ENCODE data around the gene TMED7. TPM values are rescaled to one million over a fixed set of nuclear protein-coding genes. Genes with fewer than 3 reads are reported as not detected.

The TMED7 gene
- total RNA-seq, 1 donor from 2014 or later, result 44.0 TPM

DNA sequence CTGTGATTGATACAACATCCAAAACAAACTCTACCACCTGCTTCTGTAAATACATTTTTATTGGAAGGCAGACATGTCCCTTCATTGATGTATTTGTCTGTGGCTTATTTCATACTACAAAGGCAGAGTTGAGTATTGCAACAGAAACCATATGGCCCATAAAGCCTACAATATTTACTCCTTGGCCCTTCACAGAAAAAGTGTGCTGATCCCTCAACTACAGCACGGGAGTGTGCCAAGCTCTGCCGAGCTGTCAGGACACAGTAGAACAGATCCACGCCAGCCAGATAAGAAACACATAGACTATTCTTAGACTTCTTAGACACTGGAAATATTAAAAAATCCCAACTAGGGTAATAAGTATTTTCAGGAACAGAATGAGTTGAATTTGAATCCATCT, 36.8 kb downstream of the TMED7 start:
- intact Hi-C loops (cut with micrococcal nuclease), result loop anchor here (5.0 kb wide), 2 partner anchors 212 to 478 kb away; no protein-coding TSS in a partner anchor
- Mint-ChIP-seq H3K27me3 (ENCODE audit: insufficient read depth) (peaks cover 3% of the 10 kb centered on the region), H3K36me3 (ENCODE audit: low read depth) (peaks cover 2% of the 10 kb centered on the region), H3K4me1 (ENCODE audit: low read depth) (peaks cover 6% of the 10 kb centered on the region), H3K9me3 (no peaks in the 10 kb centered on the region), H3K27ac (no peak overlapping the region), H3K4me3 (no peak overlapping the region)
- DNase-seq (ENCODE audit: low spot score), result no peak

DNA sequence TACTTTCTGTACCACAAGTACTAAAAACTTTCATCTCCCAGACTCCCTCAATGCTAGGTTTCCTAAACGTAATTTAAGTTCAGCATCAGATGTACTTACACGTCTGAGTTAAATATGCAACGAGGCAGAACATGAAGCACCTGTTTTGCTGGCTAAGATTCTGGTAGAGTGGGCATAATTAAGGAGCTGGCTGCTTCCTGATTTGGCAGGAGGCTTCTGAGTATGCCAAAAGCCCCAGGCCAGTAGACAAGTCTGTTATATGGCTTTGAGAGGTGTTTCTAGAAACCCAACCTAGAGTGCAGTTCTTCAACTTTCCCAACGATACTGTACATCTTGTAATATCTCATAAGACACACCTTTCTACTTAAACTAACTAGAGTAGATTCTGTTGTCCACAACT, 37.2 kb downstream of the TMED7 start:
- intact Hi-C loops (cut with micrococcal nuclease), result loop anchor here (5.0 kb wide), 2 partner anchors 211 to 479 kb away; no protein-coding TSS in a partner anchor
- peaks cover 3% of the 10 kb centered on the region for H3K27me3 Mint-ChIP-seq (ENCODE audit: insufficient read depth)
- no peak for DNase-seq (ENCODE audit: low spot score)

DNA sequence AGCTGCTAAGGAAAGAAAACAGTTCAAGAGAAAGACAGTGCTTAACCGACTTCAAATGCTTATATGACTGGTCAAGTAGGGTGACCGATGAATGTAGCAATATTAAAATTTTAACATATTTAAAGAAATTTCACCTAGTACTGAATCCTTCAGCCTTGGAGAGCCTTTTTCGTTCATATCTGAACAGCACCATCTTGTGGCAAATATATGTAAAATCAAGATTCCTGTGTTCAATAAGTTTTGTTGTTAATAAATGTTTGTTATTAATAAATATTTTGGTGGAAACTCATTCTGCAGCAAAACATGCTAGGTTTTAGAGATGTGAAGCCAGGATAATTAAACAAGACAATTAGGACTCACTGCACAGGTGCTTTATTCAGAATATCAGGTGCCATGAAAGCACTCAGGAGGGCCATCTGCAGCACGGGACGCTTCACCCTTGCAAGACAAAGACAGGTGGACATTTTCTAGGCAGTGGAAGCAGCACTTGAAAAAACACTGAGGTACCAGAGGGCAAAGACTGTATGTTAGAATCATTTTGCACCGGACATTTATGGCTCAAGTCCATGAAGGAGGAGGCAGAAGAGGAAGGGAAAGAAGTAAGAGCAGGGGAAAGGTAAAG, 39.2 kb downstream of the TMED7 start:
- Mint-ChIP-seq H3K4me3 (no peak overlapping the region), H3K9me3 (no peaks in the 10 kb centered on the region), H3K27ac (no peak overlapping the region), H3K4me1 (ENCODE audit: low read depth) (peaks cover 2% of the 10 kb centered on the region), H3K27me3 (ENCODE audit: insufficient read depth) (peaks cover 2% of the 10 kb centered on the region), H3K36me3 (ENCODE audit: low read depth) (peaks cover 2% of the 10 kb centered on the region)
- no peak for DNase-seq (ENCODE audit: low spot score)
- intact Hi-C loops (cut with micrococcal nuclease), result loop anchor here (1.0 to 5.0 kb wide), 6 partner anchors 14 to 488 kb away; no protein-coding TSS in a partner anchor

More for the DNA sequence above, 37.2 kb downstream of the TMED7 start:
- peaks cover 6% of the 10 kb centered on the region for H3K4me1 Mint-ChIP-seq (ENCODE audit: low read depth)
- no peak overlapping the region for H3K4me3 Mint-ChIP-seq
- no peak overlapping the region for H3K27ac Mint-ChIP-seq
- peaks cover 2% of the 10 kb centered on the region for H3K36me3 Mint-ChIP-seq (ENCODE audit: low read depth)
- no peaks in the 10 kb centered on the region for H3K9me3 Mint-ChIP-seq

DNA sequence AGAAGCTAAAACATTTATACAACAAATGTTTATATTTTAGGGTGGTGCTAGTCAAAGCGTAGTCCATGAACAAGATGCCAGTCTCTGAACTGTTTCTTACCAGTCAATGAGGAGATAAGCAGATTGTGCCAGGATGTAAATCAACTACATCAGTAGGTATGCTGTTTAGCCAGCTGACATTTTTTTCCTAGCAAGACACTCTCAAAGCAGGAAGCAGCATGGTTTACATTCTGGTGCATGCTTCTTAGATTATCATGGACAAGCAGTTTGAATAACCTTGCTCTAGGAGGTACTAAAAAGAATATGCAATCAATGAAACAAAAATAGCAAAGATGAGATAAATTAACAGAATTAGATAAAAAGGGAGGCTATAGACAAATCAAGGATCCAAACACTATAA, 40.6 kb downstream of the TMED7 start:
- DNase-seq (ENCODE audit: low spot score), result no peak
- H3K9me3 Mint-ChIP-seq, result no peaks in the 10 kb centered on the region
- no peak overlapping the region for H3K27ac Mint-ChIP-seq
- H3K27me3 Mint-ChIP-seq (ENCODE audit: insufficient read depth), result no peaks in the 10 kb centered on the region
- H3K4me3 Mint-ChIP-seq, result no peak overlapping the region
- H3K36me3 Mint-ChIP-seq (ENCODE audit: low read depth), result peaks cover 5% of the 10 kb centered on the region
- intact Hi-C loops (cut with micrococcal nuclease), result loop anchor here (5.0 kb wide), 2 partner anchors 208 to 482 kb away; no protein-coding TSS in a partner anchor
- H3K4me1 Mint-ChIP-seq (ENCODE audit: low read depth), result no peaks in the 10 kb centered on the region

DNA sequence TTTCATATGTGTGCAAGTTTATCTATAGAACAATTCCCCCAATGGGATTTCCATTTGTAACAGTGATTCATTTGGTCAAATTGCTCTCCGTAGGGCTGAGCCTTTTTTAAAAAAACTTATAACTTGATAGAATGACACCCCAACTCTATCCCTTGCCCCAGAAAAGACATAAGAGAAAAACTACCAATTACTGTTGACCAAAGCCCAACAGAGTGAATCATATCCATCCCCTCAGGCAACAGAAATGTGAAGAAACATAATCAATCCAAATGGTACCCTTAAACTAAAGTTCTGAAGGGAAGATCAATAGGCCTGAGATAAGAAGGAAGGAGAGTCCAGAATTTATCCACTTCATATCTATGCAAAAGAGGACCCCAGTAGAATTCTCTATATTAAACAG, 41.3 kb downstream of the TMED7 start:
- Mint-ChIP-seq H3K27ac (no peak overlapping the region), H3K9me3 (no peaks in the 10 kb centered on the region), H3K4me3 (no peak overlapping the region), H3K27me3 (ENCODE audit: insufficient read depth) (no peaks in the 10 kb centered on the region), H3K4me1 (ENCODE audit: low read depth) (no peaks in the 10 kb centered on the region), H3K36me3 (ENCODE audit: low read depth) (peaks cover 5% of the 10 kb centered on the region)
- no peak for DNase-seq (ENCODE audit: low spot score)
- intact Hi-C loops (cut with micrococcal nuclease), result no loop called here

DNA sequence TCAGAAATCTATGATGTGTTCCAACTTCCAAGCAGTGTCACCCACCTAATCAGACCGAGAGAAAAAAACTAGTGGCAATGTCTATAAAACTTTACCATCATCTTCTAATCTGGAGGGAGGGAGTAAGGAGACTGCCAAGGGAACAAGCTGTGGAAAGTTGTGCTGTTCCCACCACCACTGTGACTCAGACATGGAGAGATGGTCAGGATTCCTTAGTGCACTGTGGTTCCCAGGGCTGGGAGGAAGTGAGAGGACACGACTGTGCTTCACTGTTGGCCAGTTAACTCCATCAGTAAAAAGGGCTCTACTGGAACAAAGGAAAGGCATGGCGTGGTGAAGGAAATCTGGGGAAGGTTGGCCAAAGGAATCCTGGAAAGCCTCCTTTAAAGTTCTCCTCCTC, 42.4 kb downstream of the TMED7 start:
- Mint-ChIP-seq H3K4me1 (ENCODE audit: low read depth) (no peaks in the 10 kb centered on the region), H3K27ac (no peak overlapping the region), H3K27me3 (ENCODE audit: insufficient read depth) (no peaks in the 10 kb centered on the region), H3K4me3 (no peak overlapping the region), H3K9me3 (no peaks in the 10 kb centered on the region), H3K36me3 (ENCODE audit: low read depth) (peaks cover 5% of the 10 kb centered on the region)
- DNase-seq (ENCODE audit: low spot score), result no peak
- intact Hi-C loops (cut with micrococcal nuclease), result no loop called here

DNA sequence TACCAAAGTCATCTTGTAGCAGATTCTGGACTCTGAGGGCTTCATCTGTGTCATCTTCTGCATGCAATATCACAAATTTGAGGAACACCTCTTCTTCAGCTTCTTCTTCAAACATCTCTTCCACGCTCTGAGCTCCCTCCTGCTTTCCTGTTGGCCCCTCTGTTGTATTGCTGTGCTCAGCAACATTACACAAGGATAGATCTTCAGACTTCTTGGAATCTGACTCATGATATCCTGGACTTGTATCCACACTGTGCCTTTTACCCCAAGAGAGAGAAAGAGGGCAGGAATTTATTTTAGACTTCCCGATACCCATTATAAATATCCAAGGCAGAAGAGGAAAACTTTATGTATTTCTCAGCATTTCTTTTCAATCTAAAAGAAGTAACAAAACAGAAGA, 44.9 kb downstream of the TMED7 start:
- intact Hi-C loops (cut with micrococcal nuclease), result no loop called here
- Mint-ChIP-seq H3K27me3 (ENCODE audit: insufficient read depth) (no peaks in the 10 kb centered on the region), H3K36me3 (ENCODE audit: low read depth) (peaks cover 5% of the 10 kb centered on the region), H3K4me3 (no peak overlapping the region), H3K9me3 (no peaks in the 10 kb centered on the region), H3K4me1 (ENCODE audit: low read depth) (no peaks in the 10 kb centered on the region), H3K27ac (no peak overlapping the region)
- DNase-seq (ENCODE audit: low spot score), result no peak

DNA sequence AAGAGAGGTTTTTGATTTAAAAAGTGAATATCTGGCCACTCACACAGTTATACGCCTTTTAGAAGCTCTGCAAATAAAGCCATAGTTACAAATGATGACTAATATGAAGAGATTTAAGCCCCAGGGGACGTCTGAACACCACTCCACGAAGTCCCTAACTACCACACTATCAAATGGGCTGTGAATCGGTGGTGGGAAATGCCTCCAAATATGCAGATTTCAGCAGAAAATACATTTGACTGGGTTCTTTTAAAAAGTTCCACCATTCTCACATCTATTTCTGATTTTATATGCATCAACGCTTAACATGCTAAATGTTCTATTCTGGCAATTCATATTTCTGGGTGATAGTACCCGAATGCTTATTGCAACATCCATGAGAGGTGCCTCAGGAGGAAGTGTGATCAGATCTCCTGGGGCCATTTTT, 46.1 kb downstream of the TMED7 start:
- H3K27ac Mint-ChIP-seq, result no peak overlapping the region
- H3K4me1 Mint-ChIP-seq (ENCODE audit: low read depth), result no peaks in the 10 kb centered on the region
- H3K4me3 Mint-ChIP-seq, result no peak overlapping the region
- no peaks in the 10 kb centered on the region for H3K9me3 Mint-ChIP-seq
- peaks cover 5% of the 10 kb centered on the region for H3K36me3 Mint-ChIP-seq (ENCODE audit: low read depth)
- no peak for DNase-seq (ENCODE audit: low spot score)
- intact Hi-C loops (cut with micrococcal nuclease), result loop anchor here (10.0 kb wide), 1 partner anchor 1965 kb away; no protein-coding TSS in a partner anchor
- no peaks in the 10 kb centered on the region for H3K27me3 Mint-ChIP-seq (ENCODE audit: insufficient read depth)

DNA sequence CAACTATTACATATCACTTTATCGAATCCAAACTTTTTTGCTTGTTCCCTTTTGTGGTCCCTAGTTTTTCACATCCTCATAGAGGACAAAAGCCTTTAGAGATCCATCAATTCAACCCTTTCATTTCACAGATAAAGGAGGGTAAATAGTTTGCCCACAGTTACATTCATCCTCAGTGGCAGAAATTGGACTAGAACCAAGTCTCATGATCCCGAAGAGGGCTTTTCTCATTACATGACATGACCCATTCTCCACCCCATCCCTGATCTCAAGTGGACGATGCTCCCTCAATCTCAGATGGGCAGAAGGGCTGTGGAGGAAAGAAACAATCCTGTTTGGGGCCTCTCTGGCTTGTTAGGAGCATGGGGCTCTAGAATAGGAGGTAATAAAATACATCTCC, 46.6 kb downstream of the TMED7 start:
- H3K4me3 Mint-ChIP-seq, result no peak overlapping the region
- H3K27me3 Mint-ChIP-seq (ENCODE audit: insufficient read depth), result no peaks in the 10 kb centered on the region
- H3K9me3 Mint-ChIP-seq, result no peaks in the 10 kb centered on the region
- H3K36me3 Mint-ChIP-seq (ENCODE audit: low read depth), result peaks cover 5% of the 10 kb centered on the region
- intact Hi-C loops (cut with micrococcal nuclease), result loop anchor here (10.0 kb wide), 1 partner anchor 1964 kb away; no protein-coding TSS in a partner anchor
- H3K27ac Mint-ChIP-seq, result no peak overlapping the region
- DNase-seq (ENCODE audit: low spot score), result no peak
- H3K4me1 Mint-ChIP-seq (ENCODE audit: low read depth), result no peaks in the 10 kb centered on the region

DNA sequence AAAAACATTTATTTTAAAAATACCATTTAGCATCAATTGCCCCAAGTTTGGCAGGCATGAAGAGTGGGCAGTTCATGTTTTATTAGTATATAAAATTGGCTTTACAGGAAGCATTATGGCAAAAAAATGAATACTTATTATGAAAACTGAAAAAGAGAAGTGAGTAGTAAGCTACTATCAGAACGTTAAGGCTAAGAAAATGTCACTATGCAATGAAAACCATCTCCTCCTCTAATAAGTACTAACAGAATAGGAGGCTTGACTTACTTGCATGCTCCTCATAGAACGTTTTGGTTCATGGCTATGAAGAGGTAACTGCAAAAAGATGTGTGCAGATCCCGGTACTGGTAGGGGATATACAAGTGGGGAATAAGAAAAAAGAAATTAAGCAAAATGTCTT, 47.2 kb downstream of the TMED7 start:
- H3K4me1 Mint-ChIP-seq (ENCODE audit: low read depth), result no peaks in the 10 kb centered on the region
- intact Hi-C loops (cut with micrococcal nuclease), result loop anchor here (10.0 kb wide), 1 partner anchor 1964 kb away; no protein-coding TSS in a partner anchor
- no peak overlapping the region for H3K4me3 Mint-ChIP-seq
- no peak for DNase-seq (ENCODE audit: low spot score)
- no peak overlapping the region for H3K27ac Mint-ChIP-seq
- peaks cover 5% of the 10 kb centered on the region for H3K36me3 Mint-ChIP-seq (ENCODE audit: low read depth)
- H3K27me3 Mint-ChIP-seq (ENCODE audit: insufficient read depth), result peaks cover 2% of the 10 kb centered on the region
- H3K9me3 Mint-ChIP-seq, result no peaks in the 10 kb centered on the region

DNA sequence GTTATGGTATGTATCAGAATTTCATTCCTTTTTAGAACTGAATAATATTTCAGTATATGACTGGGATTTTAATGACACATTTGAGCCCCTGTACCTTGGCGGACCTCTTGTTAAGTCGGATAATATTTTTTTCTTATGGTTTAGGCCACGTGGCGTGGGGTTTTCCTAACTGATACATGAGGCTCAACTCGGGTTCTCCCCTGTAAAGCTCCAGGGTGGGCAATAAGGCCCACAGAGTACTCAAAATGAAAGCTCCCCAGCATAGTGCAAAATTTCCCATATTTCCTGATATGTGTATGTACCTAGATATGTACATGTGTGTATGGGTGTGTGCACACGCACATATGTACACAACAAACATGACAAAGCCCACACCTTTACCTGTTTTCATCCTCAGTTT, 48.1 kb downstream of the TMED7 start:
- intact Hi-C loops (cut with micrococcal nuclease), result loop anchor here (10.0 kb wide), 1 partner anchor 1963 kb away; no protein-coding TSS in a partner anchor
- no peaks in the 10 kb centered on the region for H3K9me3 Mint-ChIP-seq
- DNase-seq (ENCODE audit: low spot score), result no peak
- H3K4me3 Mint-ChIP-seq, result no peak overlapping the region
- peaks cover 5% of the 10 kb centered on the region for H3K36me3 Mint-ChIP-seq (ENCODE audit: low read depth)
- H3K27me3 Mint-ChIP-seq (ENCODE audit: insufficient read depth), result peaks cover 3% of the 10 kb centered on the region
- H3K4me1 Mint-ChIP-seq (ENCODE audit: low read depth), result no peaks in the 10 kb centered on the region
- no peak overlapping the region for H3K27ac Mint-ChIP-seq

DNA sequence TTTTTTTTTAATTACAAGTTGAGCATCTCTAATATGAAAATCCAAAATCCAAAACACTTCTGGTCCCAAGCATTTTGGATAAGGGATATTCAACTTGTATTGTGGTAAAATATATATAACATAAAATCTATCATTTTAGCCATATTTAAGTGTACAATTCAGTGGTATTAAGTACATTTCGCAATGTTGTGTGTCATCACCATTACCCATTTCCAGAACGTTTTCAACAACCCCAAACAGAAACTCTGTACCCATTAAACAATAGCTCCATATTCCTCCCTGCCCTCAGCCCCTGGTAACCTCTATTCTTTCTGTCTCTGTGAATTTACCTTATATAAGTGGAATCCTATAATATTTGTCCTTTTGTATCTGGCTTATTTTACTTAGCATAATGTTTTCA, 48.5 kb downstream of the TMED7 start:
- no peaks in the 10 kb centered on the region for H3K4me1 Mint-ChIP-seq (ENCODE audit: low read depth)
- H3K9me3 Mint-ChIP-seq, result no peaks in the 10 kb centered on the region
- H3K4me3 Mint-ChIP-seq, result no peak overlapping the region
- H3K36me3 Mint-ChIP-seq (ENCODE audit: low read depth), result peaks cover 5% of the 10 kb centered on the region
- H3K27ac Mint-ChIP-seq, result no peak overlapping the region
- peaks cover 3% of the 10 kb centered on the region for H3K27me3 Mint-ChIP-seq (ENCODE audit: insufficient read depth)
- no peak for DNase-seq (ENCODE audit: low spot score)
- intact Hi-C loops (cut with micrococcal nuclease), result loop anchor here (10.0 kb wide), 1 partner anchor 1963 kb away; no protein-coding TSS in a partner anchor

DNA sequence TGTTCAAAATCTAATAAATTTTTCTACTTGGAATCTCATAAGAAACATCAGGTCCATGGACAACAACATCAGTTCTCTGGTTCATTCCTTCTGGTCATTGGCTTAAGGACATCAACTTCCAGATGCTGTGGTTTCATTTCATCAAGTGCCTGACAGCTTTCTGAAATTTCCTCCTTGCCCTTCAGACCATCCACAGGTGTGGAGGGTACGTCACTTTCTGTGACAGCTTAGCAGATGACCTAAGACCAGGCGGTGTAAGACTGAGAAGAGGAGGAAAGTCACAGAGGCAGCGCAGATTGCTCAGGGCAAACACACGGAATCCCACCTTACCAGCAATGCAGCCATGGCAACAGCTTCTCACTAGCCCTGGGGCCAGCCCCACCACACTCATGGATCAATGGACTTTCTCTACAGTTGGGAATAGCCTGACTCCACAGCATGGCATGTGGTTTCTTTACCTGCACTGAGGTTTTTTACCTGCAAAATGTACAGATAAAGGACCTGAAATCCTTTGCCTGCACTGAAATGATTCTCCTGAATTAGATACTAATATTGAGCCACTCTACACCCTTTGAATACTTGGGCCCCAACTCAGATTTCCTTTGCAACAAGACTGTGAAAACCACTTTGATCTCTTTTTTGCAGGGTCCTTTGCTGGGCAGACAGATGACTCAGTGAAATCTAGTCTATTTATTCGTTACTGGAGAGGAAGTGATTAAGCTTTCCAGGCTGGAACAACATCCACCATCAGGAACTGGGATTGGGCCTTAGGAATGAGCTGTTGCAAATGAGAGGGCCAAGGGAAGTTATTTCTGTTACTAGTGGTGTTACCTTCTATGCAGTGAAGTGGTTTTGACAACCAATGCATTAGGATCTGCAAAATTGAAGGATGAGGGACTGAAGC, 50.4 kb downstream of the TMED7 start:
- DNase-seq (ENCODE audit: low spot score), result no peak
- no peak overlapping the region for H3K4me3 Mint-ChIP-seq
- H3K9me3 Mint-ChIP-seq, result no peaks in the 10 kb centered on the region
- peaks cover 3% of the 10 kb centered on the region for H3K27me3 Mint-ChIP-seq (ENCODE audit: insufficient read depth)
- no peaks in the 10 kb centered on the region for H3K4me1 Mint-ChIP-seq (ENCODE audit: low read depth)
- no peak overlapping the region for H3K27ac Mint-ChIP-seq
- intact Hi-C loops (cut with micrococcal nuclease), result loop anchor here (2.0 to 10.0 kb wide), 2 partner anchors 477 to 1961 kb away; no protein-coding TSS in a partner anchor
- peaks cover 1% of the 10 kb centered on the region for H3K36me3 Mint-ChIP-seq (ENCODE audit: low read depth)

Data from activated T-helper 1 cell treated with anti-CD3 and anti-CD28 coated beads, Interleukin-12 subunit alpha, Interleukin-12 subunit beta, Interleukin-2, Interleukin-4 antibody, amounts not matched to agents 30 ng/mL and 10 ng/mL and 1 ng/mL, durations not matched to agents 14 hours and 24 hours and 36 hours (primary cell).